ENCODE measurements around the gene HSD3B7. TPM values are rescaled to one million over a fixed set of nuclear protein-coding genes. Genes with fewer than 3 reads are reported as not detected.
"Not testable (repeated sequence)": the region's sequence is repeated elsewhere in the genome, so short reads cannot be mapped to it uniquely, and the experiment has no call there.

The HSD3B7 gene
- polyA plus RNA-seq (ENCODE audit: insufficient read length in 3 of 3): 10 to 100 TPM in 2 of 3 donors, 1 to 10 TPM in 1; 8.1 to 10.9 (median 10.8) TPM
- long read RNA-seq, donor 1, partial matches to known transcripts: 0 of 1 reads
- long read RNA-seq, donor 1, other reads (novel, unspliced or antisense): 0 of 1 reads
- long read RNA-seq, donor 2, partial matches to known transcripts: 0 of 3 reads
- long read RNA-seq, donor 2, other reads (novel, unspliced or antisense): 0 of 3 reads
- long read RNA-seq, donor 3: 0 reads
- long read RNA-seq, donor 4, partial matches to known transcripts: 0 of 3 reads
- long read RNA-seq, donor 4, other reads (novel, unspliced or antisense): 0 of 3 reads
- long read RNA-seq, donor 5, partial matches to known transcripts: 0 of 3 reads
- long read RNA-seq, donor 5, other reads (novel, unspliced or antisense): 0 of 3 reads
- long read RNA-seq, donor 6, transcript HSD3B7-202 (7 exons, 2,172 nt): major isoform, 5 of 5 reads
- long read RNA-seq, donor 6, partial matches to known transcripts: 0 of 5 reads
- long read RNA-seq, donor 6, other reads (novel, unspliced or antisense): 0 of 5 reads
- long read RNA-seq, donor 7, partial matches to known transcripts: 0 of 4 reads
- long read RNA-seq, donor 7, other reads (novel, unspliced or antisense): 0 of 4 reads
- long read RNA-seq, donor 8, partial matches to known transcripts: 0 of 3 reads
- long read RNA-seq, donor 8, other reads (novel, unspliced or antisense): 0 of 3 reads
- long read RNA-seq, donor 9, transcript HSD3B7-202 (7 exons, 2,172 nt): major isoform, 5 of 20 reads
- long read RNA-seq, donor 9, partial matches to known transcripts: 15 of 20 reads
- long read RNA-seq, donor 9, other reads (novel, unspliced or antisense): 0 of 20 reads
- long read RNA-seq, donor 10: 0 reads
- long read RNA-seq, donor 11, partial matches to known transcripts: 0 of 2 reads
- long read RNA-seq, donor 11, other reads (novel, unspliced or antisense): 0 of 2 reads
- long read RNA-seq, donor 12, partial matches to known transcripts: 0 of 4 reads
- long read RNA-seq, donor 12, other reads (novel, unspliced or antisense): 0 of 4 reads
- long read RNA-seq, donor 13, partial matches to known transcripts: 7 of 8 reads
- long read RNA-seq, donor 13, other reads (novel, unspliced or antisense): 0 of 8 reads
- long read RNA-seq, donor 14: 0 reads
- long read RNA-seq, donor 15: 0 reads
- long read RNA-seq, donor 16, partial matches to known transcripts: 0 of 3 reads
- long read RNA-seq, donor 16, other reads (novel, unspliced or antisense): 0 of 3 reads

GRCh38 chr16:30984669-30985400 is at the start of gene HSD3B7:
Gene HSD3B7 (plus strand): TSS chr16:30985207. CDS start chr16:30985659, 452 bp downstream.
- DNase-seq: peak; percentile 75

- no peak for DNase-seq
Observed at GRCh38 chr16:30937692-30938091, 47.3 kb upstream of the HSD3B7 start.

GRCh38 chr16:30939571-30939970 is 45.4 kb upstream of the HSD3B7 start:
- not testable (repeated sequence) for DNase-seq

GRCh38 chr16:30941600-30942425 is 43.2 kb upstream of the HSD3B7 start:
- DNase-seq: peak; percentile 56

- DNase-seq: no peak
Observed at GRCh38 chr16:30942426-30942806, 42.6 kb upstream of the HSD3B7 start.

- no peak for DNase-seq
Observed at GRCh38 chr16:30944352-30944751, 40.7 kb upstream of the HSD3B7 start.

- DNase-seq: no peak
Observed at GRCh38 chr16:30946671-30947540, 38.1 kb upstream of the HSD3B7 start.

GRCh38 chr16:30947541-30947858 is 37.5 kb upstream of the HSD3B7 start:
- no peak for DNase-seq

GRCh38 chr16:30947859-30948666 is 36.9 kb upstream of the HSD3B7 start:
- peak; percentile 99 for DNase-seq

- DNase-seq: peak; percentile 75
Observed at GRCh38 chr16:30948667-30949649, 36.0 kb upstream of the HSD3B7 start, which contains the start of gene ORAI3. Gene ORAI3 (plus strand): TSS chr16:30949068. CDS start chr16:30949290, 222 bp downstream.

GRCh38 chr16:30949650-30950515 is 35.1 kb upstream of the HSD3B7 start:
- DNase-seq: peak; percentile 33

- DNase-seq: no peak
Observed at GRCh38 chr16:30950516-30951065, 34.4 kb upstream of the HSD3B7 start.

- DNase-seq: no peak
Observed at GRCh38 chr16:30951193-30951592, 33.8 kb upstream of the HSD3B7 start.

- DNase-seq: no peak
Observed at GRCh38 chr16:30951750-30952149, 33.3 kb upstream of the HSD3B7 start.

- DNase-seq: no peak
Observed at GRCh38 chr16:30953111-30953510, 31.9 kb upstream of the HSD3B7 start.
